Measurements from ENCODE around the gene PRRX2. TPM values are rescaled to one million over a fixed set of nuclear protein-coding genes. Genes with fewer than 3 reads are reported as not detected.

Gene PRRX2
- total and polyA plus RNA-seq, 2 of the 4 experiments (the other 2 are of a cell fraction) = 12.7 to 35.5 TPM

- TF ChIP-seq CEBPB (IDR thresholded peaks at IDR 0.05; ENCODE audit: low read depth, low read length) (no peak), MAZ (IDR thresholded peaks at IDR 0.05; ENCODE audit: borderline replicate concordance, low read depth, low read length) (0 out of 2 replicates have a peak, but pooled peaks have one; percentile 46), MAFK (IDR thresholded peaks at IDR 0.05; ENCODE audit: low read depth, low read length) (no peak), POLR2A (IDR thresholded peaks at IDR 0.05; ENCODE audit: low read depth, low read length) (no peak)
Observed at GRCh38 chr9:129726322-129727160, 61.1 kb downstream of the PRRX2 start (continued).

- ChIA-PET POLR2A (ENCODE audit: unreplicated experiment) (no interaction called here), CTCF (interaction anchor here (4.9 kb wide), 1 partner anchor 9 kb away, joined by 13 read pairs; no protein-coding TSS in a partner anchor)
- Histone ChIP-seq H3K23ac (ENCODE audit: low read depth, low read length) (no peak overlapping the region), H3K4me2 (ENCODE audit: low read depth, low read length) (no peak overlapping the region), H3K56ac (ENCODE audit: extremely low read depth, insufficient read depth, low read length) (no peak overlapping the region), H3K4me1 (ENCODE audit: control insufficient read depth, insufficient read depth, low read length) (peaks cover 8% of the 10 kb centered on the region; the same call in 1 of the 2 replicates), H2AK5ac (ENCODE audit: low read depth, low read length) (no peak overlapping the region), H2BK20ac (ENCODE audit: low read depth, low read length) (no peak overlapping the region), H3K4ac (ENCODE audit: low read depth, low read length) (no peak overlapping the region), H3K9ac (ENCODE audit: low read depth, low read length) (no peak overlapping the region), H3K79me1 (ENCODE audit: low read depth in 1 of 2, low read length in 2 of 2) (no peaks in the 10 kb centered on the region; a peak in 1 of 4 replicates), H3K14ac (replicated peaks; ENCODE audit: low read depth, low read length) (no peak overlapping the region), H4K20me1 (ENCODE audit: insufficient read depth, low read length) (no peaks in the 10 kb centered on the region), H4K5ac (ENCODE audit: low read depth, low read length) (no peak overlapping the region), H3K27ac (ENCODE audit: insufficient read depth, low read length) (no peak overlapping the region), H3K18ac (ENCODE audit: low read depth, low read length) (no peak overlapping the region), H2AK9ac (replicated peaks; ENCODE audit: low read depth, low read length, poor library complexity) (no peak overlapping the region), H3K27me3 (ENCODE audit: control insufficient read depth, insufficient read depth, low read length) (no peaks in the 10 kb centered on the region; the same call in 1 of the 2 replicates), H3K36me3 (ENCODE audit: control insufficient read depth, insufficient read depth, low read length) (no peaks in the 10 kb centered on the region), H4K91ac (ENCODE audit: insufficient read depth, low read depth, low read length) (no peak overlapping the region), H2BK5ac (ENCODE audit: low read depth, low read length, poor library complexity, severe bottlenecking) (no peak overlapping the region), H2BK120ac (ENCODE audit: low read depth, low read length) (no peak overlapping the region), H3K4me3 (ENCODE audit: insufficient read depth, low read depth, low read length) (no peak overlapping the region), H3K9me3 (ENCODE audit: control insufficient read depth, insufficient read depth, low read length) (no peaks in the 10 kb centered on the region), H3K9me1 (ENCODE audit: insufficient read depth, low read length) (peaks cover 11% of the 10 kb centered on the region; the same call in 1 of the 2 replicates), H2AFZ (replicated peaks; ENCODE audit: low read length, poor library complexity) (peak overlapping the region; percentile 21), H4K8ac (ENCODE audit: low read depth in 2 of 2, low read length in 2 of 2) (no peak overlapping the region), H2BK15ac (ENCODE audit: low read depth, low read length) (no peak overlapping the region)
- ATAC-seq (ENCODE audit: low read depth) (no peak), DNase-seq (no peak)
- in situ Hi-C loops (cut with MboI; ENCODE audit: low sequenced_read_pairs) (no loop called here), dilution Hi-C loops (cut with HindIII; ENCODE audit: low sequenced_read_pairs, unreplicated experiment) (no loop called here), intact Hi-C loops (cut with micrococcal nuclease) (no loop called here)
- no TSS peak for BruUV-seq (replicated peaks)
- WGBS, 2 experiments (ENCODE audit: extremely low coverage in 2 of 2, insufficient read length in 1 of 2) = 100% methylated on average over 2 of the region's 7 CpGs; no CpG with 5 or more reads in 1 of the 2 experiments
- TF ChIP-seq RAD21 (IDR thresholded peaks at IDR 0.05; ENCODE audit: low read length) (no peak), CTCF (conservative IDR thresholded peaks at IDR 0.05; ENCODE audit: low read depth, low read length) (no peak), RCOR1 (IDR thresholded peaks at IDR 0.05; ENCODE audit: insufficient replicate concordance, low read length) (no peak), POLR2A (IDR thresholded peaks at IDR 0.05; ENCODE audit: low read depth, low read length) (no peak), NFE2L2 (IDR thresholded peaks at IDR 0.05; ENCODE audit: low read depth, low read length) (no peak), MAZ (IDR thresholded peaks at IDR 0.05; ENCODE audit: borderline replicate concordance, low read depth, low read length) (no peak), CHD1 (IDR thresholded peaks at IDR 0.05; ENCODE audit: low read depth, low read length) (no peak), MAFK (IDR thresholded peaks at IDR 0.05; ENCODE audit: low read depth, low read length) (no peak; the same call in 1 of the 2 replicates), ELK1 (IDR thresholded peaks at IDR 0.05; ENCODE audit: borderline replicate concordance, low read depth, low read length) (no peak), MXI1 (IDR thresholded peaks at IDR 0.05; ENCODE audit: borderline replicate concordance, low read depth, low read length) (no peak), CEBPB (IDR thresholded peaks at IDR 0.05; ENCODE audit: low read depth, low read length) (no peak), BHLHE40 (IDR thresholded peaks at IDR 0.05; ENCODE audit: low read depth, low read length) (no peak)
Observed at GRCh38 chr9:129728744-129729143, 63.3 kb downstream of the PRRX2 start.

All from IMR-90 (cell line).